ENCODE measurements around the gene ZNF428. TPM values are rescaled to one million over a fixed set of nuclear protein-coding genes. Genes with fewer than 3 reads are reported as not detected.
"Not testable (repeated sequence)": the region's sequence is repeated elsewhere in the genome, so short reads cannot be mapped to it uniquely, and the experiment has no call there.

ZNF428 gene
- total and polyA plus RNA-seq, 8 donors: 24.7 to 99.9 (median 80.9) TPM

DNA sequence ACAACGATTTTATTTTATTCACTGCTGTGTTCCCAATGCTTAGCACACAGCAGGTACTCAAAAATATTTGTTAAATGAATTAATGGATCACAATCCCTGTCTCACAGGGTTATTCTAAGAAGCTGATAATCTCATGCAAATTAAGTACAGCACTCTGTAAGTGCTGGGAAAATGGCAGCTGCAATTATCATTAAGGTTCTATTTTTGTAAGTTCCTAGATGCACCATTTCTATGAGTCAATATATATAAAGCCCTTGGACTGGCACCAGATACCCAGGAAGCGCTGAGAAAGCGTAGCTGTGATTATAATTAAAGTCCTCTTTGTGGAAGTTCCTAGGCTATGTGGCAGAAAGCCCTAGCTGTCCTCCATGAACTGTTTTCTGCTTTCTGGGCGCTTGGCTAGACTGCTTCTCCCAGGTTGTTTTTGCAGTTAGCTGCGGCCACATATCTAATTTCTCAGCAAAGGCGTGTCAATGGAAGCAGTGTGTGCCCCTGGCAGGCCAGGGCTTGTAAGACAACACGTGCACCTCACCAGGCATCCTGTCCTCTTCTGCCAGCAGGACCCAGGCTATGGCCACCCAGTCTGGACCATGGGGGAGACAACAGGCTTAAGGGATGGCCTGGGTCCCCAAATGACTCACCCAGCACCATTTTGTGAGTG lies 12.7 kb downstream of the ZNF428 start:
- DNase-seq (no peak), ATAC-seq (no peak)
- H3K4me3 ChIP-seq: no peak overlapping the region
- TF ChIP-seq, protein P1, sequence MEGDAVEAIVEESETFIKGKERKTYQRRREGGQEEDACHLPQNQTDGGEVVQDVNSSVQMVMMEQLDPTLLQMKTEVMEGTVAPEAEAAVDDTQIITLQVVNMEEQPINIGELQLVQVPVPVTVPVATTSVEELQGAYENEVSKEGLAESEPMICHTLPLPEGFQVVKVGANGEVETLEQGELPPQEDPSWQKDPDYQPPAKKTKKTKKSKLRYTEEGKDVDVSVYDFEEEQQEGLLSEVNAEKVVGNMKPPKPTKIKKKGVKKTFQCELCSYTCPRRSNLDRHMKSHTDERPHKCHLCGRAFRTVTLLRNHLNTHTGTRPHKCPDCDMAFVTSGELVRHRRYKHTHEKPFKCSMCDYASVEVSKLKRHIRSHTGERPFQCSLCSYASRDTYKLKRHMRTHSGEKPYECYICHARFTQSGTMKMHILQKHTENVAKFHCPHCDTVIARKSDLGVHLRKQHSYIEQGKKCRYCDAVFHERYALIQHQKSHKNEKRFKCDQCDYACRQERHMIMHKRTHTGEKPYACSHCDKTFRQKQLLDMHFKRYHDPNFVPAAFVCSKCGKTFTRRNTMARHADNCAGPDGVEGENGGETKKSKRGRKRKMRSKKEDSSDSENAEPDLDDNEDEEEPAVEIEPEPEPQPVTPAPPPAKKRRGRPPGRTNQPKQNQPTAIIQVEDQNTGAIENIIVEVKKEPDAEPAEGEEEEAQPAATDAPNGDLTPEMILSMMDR (IDR thresholded peaks at IDR 0.05): no peak
- peaks cover 0 to 19% of the 10 kb centered on the region in 2 donors for H3K36me3 ChIP-seq
- H3K4me1 ChIP-seq: no peaks in the 10 kb centered on the region
- no peak overlapping the region for H3K27ac ChIP-seq
- H3K9me3 ChIP-seq: no peaks in the 10 kb centered on the region
- H3K27me3 ChIP-seq: no peaks in the 10 kb centered on the region
- intact Hi-C loops (cut with DNase I): no loop called here

DNA sequence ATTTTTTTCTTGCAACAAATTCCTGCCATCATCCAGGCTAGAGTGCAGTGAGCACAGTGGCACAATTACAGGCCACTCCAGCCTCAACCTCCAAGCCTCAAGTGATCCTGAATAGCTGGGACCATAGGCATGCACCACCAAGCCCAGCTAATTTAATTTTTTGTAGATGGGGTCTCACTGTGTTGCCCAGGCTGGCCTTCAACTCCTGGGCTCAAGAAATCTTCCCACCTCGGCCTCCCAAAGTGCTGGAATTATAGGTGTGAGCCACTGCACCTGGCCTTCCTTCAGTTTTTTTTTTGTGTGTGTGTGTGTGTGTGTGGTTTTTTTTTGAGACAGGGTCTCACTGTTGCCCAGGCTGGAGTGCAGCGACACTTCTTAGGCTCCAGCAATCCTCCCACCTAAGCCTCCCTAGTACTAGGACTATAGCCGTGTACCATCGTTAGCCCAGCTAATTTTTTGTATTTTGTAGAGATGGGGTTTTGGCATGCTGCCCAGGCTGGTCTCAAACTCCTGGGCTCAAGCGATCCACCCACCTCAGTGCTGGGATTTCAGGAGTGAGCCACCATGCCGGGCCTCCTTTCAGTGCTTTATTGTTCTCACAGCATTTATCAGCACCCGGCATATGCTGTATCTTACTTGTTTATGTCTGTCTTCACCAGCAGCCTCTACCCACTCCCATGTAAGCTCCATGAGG lies 13.4 kb downstream of the ZNF428 start:
- DNase-seq (no peak), ATAC-seq (no peak)
- H3K4me1 ChIP-seq: no peaks in the 10 kb centered on the region
- no peaks in the 10 kb centered on the region for H3K9me3 ChIP-seq
- peaks cover 0 to 22% of the 10 kb centered on the region in 2 donors for H3K36me3 ChIP-seq
- intact Hi-C loops (cut with DNase I): no loop called here
- no peak overlapping the region for H3K4me3 ChIP-seq
- no peak overlapping the region for H3K27ac ChIP-seq
- TF ChIP-seq, protein P1 (IDR thresholded peaks at IDR 0.05): no peak
- H3K27me3 ChIP-seq: no peaks in the 10 kb centered on the region

DNA sequence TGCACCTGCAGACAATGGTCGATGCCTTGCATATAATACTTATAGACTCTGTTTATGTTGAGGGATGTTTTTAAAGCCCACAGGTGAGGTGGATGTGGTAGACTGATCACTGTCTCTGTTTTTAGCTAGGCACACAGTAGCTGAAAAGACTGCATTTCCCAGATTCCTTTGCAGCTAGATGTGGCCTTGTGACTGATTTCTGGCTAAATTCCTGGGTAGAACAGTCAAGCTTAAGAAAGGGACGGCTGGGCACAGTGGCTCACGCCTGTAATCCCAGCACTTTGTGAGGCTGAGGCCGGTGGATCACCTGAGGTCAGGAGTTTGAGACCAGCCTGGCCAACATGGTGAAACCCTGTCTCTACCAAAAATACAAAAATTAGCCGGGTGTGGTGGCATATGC lies 19.1 kb downstream of the ZNF428 start:
- H3K4me1 ChIP-seq: peaks cover 7 to 24% of the 10 kb centered on the region in 2 donors
- DNase-seq; ATAC-seq; intact Hi-C loops (cut with DNase I); H3K9me3 ChIP-seq; H3K4me3 ChIP-seq; H3K27me3 ChIP-seq; H3K27ac ChIP-seq: not testable (repeated sequence)
- peaks cover 0 to 40% of the 10 kb centered on the region in 2 donors for H3K36me3 ChIP-seq

DNA sequence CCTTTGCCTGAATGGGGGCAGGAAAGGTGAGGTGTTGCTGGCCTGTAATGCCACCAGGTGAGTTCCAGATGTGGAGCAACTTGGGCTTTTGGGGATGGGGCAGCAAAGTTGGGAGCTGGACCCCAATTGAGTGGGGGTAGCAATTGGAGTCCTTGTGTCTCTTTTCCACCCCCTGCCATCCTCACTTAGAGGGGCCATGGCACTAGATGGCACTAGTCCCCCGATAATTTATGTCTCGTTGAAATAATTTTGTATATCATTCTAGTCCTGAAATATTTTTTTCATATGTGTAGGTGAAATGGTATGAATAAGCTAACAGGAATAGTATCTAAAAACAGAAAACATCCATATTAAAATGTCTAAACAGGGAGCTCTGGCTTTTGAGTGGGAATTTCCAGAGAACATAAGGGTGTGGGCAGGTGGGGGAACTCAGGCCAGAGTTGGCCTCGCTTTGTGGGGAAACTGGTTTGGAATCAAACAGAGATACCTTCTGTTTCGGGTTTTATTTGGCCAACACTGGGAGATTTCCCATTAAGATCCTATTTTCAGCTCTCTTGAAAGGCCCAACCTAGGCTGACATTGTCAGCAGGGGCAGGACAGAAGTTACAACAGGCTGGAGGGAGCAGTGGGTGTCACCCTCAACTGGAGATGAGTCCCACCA lies 19.7 kb downstream of the ZNF428 start:
- TF ChIP-seq, protein P1 (IDR thresholded peaks at IDR 0.05): no peak
- ATAC-seq (no peak), DNase-seq (no peak)
- Histone ChIP-seq H3K27ac (no peak overlapping the region), H3K36me3 (peaks cover 0 to 40% of the 10 kb centered on the region in 2 donors), H3K27me3 (no peaks in the 10 kb centered on the region), H3K9me3 (no peaks in the 10 kb centered on the region), H3K4me3 (no peak overlapping the region), H3K4me1 (peaks cover 7 to 29% of the 10 kb centered on the region in 2 donors)
- intact Hi-C loops (cut with DNase I): no loop called here

DNA sequence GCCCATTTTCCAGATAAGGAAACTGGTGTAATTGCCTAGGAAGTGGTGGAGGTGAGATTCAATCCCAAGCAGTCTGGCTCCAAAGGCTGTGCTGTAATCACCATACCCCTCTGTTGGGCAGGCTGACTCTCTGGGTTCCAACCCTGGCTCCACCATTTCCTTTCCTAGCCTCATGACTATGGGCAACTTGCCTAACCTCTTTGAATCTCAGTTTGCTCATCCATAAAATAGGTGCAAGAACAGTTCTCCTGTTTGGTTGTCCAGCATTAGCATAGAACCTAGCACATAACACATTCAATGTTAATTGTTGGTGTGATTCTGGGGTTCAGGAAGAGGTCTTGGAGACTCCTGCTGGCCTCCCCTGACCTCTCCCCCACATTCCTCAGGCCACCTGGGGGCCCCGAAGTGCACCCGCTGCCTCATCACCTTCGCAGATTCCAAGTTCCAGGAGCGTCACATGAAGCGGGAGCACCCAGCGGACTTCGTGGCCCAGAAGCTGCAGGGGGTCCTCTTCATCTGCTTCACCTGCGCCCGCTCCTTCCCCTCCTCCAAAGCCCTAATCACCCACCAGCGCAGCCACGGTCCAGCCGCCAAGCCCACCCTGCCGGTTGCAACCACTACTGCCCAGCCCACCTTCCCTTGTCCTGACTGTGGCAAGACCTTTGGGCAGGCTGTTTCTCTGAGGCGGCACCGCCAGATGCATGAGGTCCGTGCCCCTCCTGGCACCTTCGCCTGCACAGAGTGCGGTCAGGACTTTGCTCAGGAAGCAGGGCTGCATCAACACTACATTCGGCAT lies 20.8 kb downstream of the ZNF428 start:
- DNase-seq (no peak), ATAC-seq (no peak)
- H3K9me3 ChIP-seq: no peaks in the 10 kb centered on the region
- TF ChIP-seq, protein P1 (IDR thresholded peaks at IDR 0.05): no peak
- no peaks in the 10 kb centered on the region for H3K27me3 ChIP-seq
- peaks cover 0 to 44% of the 10 kb centered on the region in 2 donors for H3K36me3 ChIP-seq
- intact Hi-C loops (cut with DNase I): no loop called here
- H3K4me3 ChIP-seq: no peak overlapping the region
- peaks cover 16 to 41% of the 10 kb centered on the region in 2 donors for H3K4me1 ChIP-seq
- H3K27ac ChIP-seq: no peak overlapping the region
